ENCODE results near the gene OR1S2.
"Not testable (repeated sequence)": the region's sequence is repeated elsewhere in the genome, so short reads cannot be mapped to it uniquely, and the experiment has no call there.

The OR1S2 gene

GRCh38 chr11:58204042-58204441 is at the start of gene OR1S2:
OR1S2 (minus strand) TSS chr11:58204142; CDS start chr11:58204142, 0 bp downstream.
- no peak for DNase-seq (ENCODE audit: low read depth)

GRCh38 chr11:58243954-58244353 is 40.0 kb upstream of the OR1S2 start:
- no peak for DNase-seq (ENCODE audit: low read depth)

- no peak for DNase-seq (ENCODE audit: low read depth)
Measured at GRCh38 chr11:58227956-58228615, 24.1 kb upstream of the OR1S2 start.

- DNase-seq (ENCODE audit: low read depth): no peak
Measured at GRCh38 chr11:58222721-58223120, 18.8 kb upstream of the OR1S2 start.

- no peak for DNase-seq (ENCODE audit: low read depth)
Measured at GRCh38 chr11:58216476-58216875, 12.5 kb upstream of the OR1S2 start.

- not testable (repeated sequence) for DNase-seq (ENCODE audit: low read depth)
Measured at GRCh38 chr11:58212420-58212819, 8.5 kb upstream of the OR1S2 start, which contains the start of gene OR1S1. OR1S1 (plus strand) TSS chr11:58212720.

- no peak for DNase-seq (ENCODE audit: low read depth)
Measured at GRCh38 chr11:58199271-58199670, 4.7 kb downstream of the OR1S2 start.

GRCh38 chr11:58195939-58196338 is 8.0 kb downstream of the OR1S2 start:
- DNase-seq (ENCODE audit: low read depth): no peak

- no peak for DNase-seq (ENCODE audit: low read depth)
Measured at GRCh38 chr11:58193391-58193790, 10.6 kb downstream of the OR1S2 start.

GRCh38 chr11:58192229-58192628 is 11.7 kb downstream of the OR1S2 start:
- DNase-seq (ENCODE audit: low read depth): no peak

GRCh38 chr11:58188770-58189169 is 15.2 kb downstream of the OR1S2 start, which contains the start of gene OR9Q2:
OR9Q2 (plus strand) TSS chr11:58189070; CDS start chr11:58190491, 1,421 bp downstream.
- no peak for DNase-seq (ENCODE audit: low read depth)

GRCh38 chr11:58186938-58187337 is 17.0 kb downstream of the OR1S2 start:
- no peak for DNase-seq (ENCODE audit: low read depth)

GRCh38 chr11:58179648-58180047 is 24.3 kb downstream of the OR1S2 start:
- no peak for DNase-seq (ENCODE audit: low read depth)

- DNase-seq (ENCODE audit: low read depth): no peak
Measured at GRCh38 chr11:58178444-58178843, 25.5 kb downstream of the OR1S2 start.

- no peak for DNase-seq (ENCODE audit: low read depth)
Measured at GRCh38 chr11:58177409-58178054, 26.4 kb downstream of the OR1S2 start.

- DNase-seq (ENCODE audit: low read depth): no peak
Measured at GRCh38 chr11:58165504-58166106, 38.3 kb downstream of the OR1S2 start.

- DNase-seq (ENCODE audit: low read depth): no peak
Measured at GRCh38 chr11:58164990-58165389, 39.0 kb downstream of the OR1S2 start.

- no peak for DNase-seq (ENCODE audit: low read depth)
Measured at GRCh38 chr11:58164389-58164788, 39.6 kb downstream of the OR1S2 start.
